Dendritic cell treated with granulocyte-macrophage colony-stimulating factor and Interleukin-4, amounts not matched to agents 40 ng/mL and 50 ng/mL, for 4 days (primary cell): Measurements from ENCODE around the gene ELP1.
"Not testable (repeated sequence)": the region's sequence is repeated elsewhere in the genome, so short reads cannot be mapped to it uniquely, and the experiment has no call there.

Source experiments
- H3K27ac Mint-ChIP-seq: one replicate; pipeline ENCODE4 v1.8.0; 2022; ENCODE audit warnings: mild to moderate bottlenecking, mixed read lengths
- H3K27me3 Mint-ChIP-seq: one replicate; pipeline ENCODE4 v1.8.0; 2022; ENCODE audit warnings: mild to moderate bottlenecking, mixed read lengths
- H3K36me3 Mint-ChIP-seq: one replicate; pipeline ENCODE4 v1.8.0; 2022; ENCODE audit warnings: low read depth, mixed read lengths
- H3K4me1 Mint-ChIP-seq: one replicate; pipeline ENCODE4 v1.8.0; 2022; ENCODE audit warnings: low read depth, mixed read lengths
- H3K4me3 Mint-ChIP-seq: one replicate; pipeline ENCODE4 v1.8.0; 2022; ENCODE audit warnings: mild to moderate bottlenecking, moderate library complexity, mixed read lengths
- H3K9me3 Mint-ChIP-seq: one replicate; pipeline ENCODE4 v1.8.0; 2022; ENCODE audit warnings: mixed read lengths
- intact Hi-C: fragments of 100-400 bp; cut with micrococcal nuclease; formaldehyde crosslinking; loops from one replicate; pipeline ENCODE4 v1.15.0; 2022

Gene ELP1

DNA sequence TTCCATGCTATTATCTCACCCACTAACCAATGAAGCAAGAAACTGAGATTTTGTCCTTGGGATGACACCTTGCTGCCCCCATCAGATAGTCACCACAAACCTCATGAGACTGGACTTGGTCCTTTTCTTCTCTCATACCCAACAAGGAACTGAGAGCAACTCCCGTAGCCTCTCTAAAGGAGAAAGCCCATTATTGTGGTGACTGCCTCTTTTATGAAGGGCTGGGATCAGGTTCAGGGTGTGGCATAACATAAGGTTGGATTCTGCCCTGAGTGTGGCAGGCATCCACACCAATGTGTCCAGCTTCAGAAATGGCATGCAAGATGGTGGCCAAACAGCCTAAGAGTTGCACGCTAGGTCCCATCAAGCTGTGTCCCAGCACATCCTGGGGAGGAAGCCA lies 73.2 kb downstream of the ELP1 start:
- Mint-ChIP-seq H3K36me3 (no peaks in the 10 kb centered on the region), H3K27ac (no peak overlapping the region), H3K4me1 (peaks cover 15% of the 10 kb centered on the region), H3K9me3 (no peaks in the 10 kb centered on the region), H3K4me3 (no peak overlapping the region), H3K27me3 (no peaks in the 10 kb centered on the region)
- intact Hi-C loops: no loop called here

DNA sequence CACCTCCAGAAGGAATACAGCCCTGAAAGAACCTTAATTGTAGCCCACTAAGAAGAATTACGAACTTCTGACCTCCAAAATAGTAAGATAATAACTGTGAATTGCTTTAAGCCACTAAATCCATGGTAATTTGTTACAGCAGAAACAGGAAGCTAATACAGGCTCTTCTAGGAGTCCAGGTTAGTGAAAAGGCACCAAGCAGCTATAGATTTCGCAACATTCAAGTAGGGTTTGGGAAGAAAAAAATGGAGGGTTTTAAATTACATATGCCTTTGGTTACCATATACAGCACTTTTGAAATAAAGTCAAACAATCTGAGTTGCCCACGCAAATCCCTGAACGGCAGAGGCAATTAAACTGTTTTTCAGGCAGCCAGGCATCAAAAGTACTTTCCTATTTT lies 73.6 kb downstream of the ELP1 start:
- H3K27ac Mint-ChIP-seq: no peak overlapping the region
- H3K27me3 Mint-ChIP-seq: no peaks in the 10 kb centered on the region
- no peaks in the 10 kb centered on the region for H3K36me3 Mint-ChIP-seq
- no peaks in the 10 kb centered on the region for H3K9me3 Mint-ChIP-seq
- intact Hi-C loops: no loop called here
- H3K4me3 Mint-ChIP-seq: no peak overlapping the region
- peaks cover 15% of the 10 kb centered on the region for H3K4me1 Mint-ChIP-seq

GRCh38 chr9:108859459-108860114 lies 74.3 kb downstream of the ELP1 start:
- intact Hi-C loops: no loop called here
- Mint-ChIP-seq H3K36me3 (no peaks in the 10 kb centered on the region), H3K4me3 (no peak overlapping the region), H3K9me3 (no peaks in the 10 kb centered on the region), H3K27ac (no peak overlapping the region), H3K27me3 (no peaks in the 10 kb centered on the region), H3K4me1 (peaks cover 15% of the 10 kb centered on the region)

- H3K36me3 Mint-ChIP-seq: no peaks in the 10 kb centered on the region
- no peaks in the 10 kb centered on the region for H3K9me3 Mint-ChIP-seq
- H3K4me1 Mint-ChIP-seq: peaks cover 15% of the 10 kb centered on the region
- H3K27ac Mint-ChIP-seq: no peak overlapping the region
- intact Hi-C loops: no loop called here
- no peak overlapping the region for H3K4me3 Mint-ChIP-seq
- H3K27me3 Mint-ChIP-seq: no peaks in the 10 kb centered on the region
These were observed 76.4 kb downstream of the ELP1 start for GRCh38 chr9:108857572-108857971.

DNA sequence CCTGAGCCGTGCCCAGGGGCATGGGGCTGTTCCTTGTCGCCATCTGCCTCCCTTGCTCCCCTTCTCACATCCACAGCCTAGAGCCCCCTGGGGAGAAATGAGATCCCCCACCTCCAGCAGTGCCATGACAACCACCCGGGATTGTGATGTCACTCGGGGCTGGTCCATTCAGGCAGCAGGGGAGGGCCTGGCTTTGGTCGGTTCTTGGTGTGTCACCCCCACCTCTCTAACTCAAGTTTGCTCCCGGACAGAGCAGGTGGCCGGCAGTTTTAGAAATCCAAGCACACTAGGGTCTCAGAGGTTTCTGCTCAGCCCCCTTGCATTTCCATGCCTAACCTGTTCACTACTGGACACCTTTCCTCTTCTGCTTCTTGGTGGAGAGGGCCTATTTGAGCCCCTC lies 78.0 kb downstream of the ELP1 start, which contains the start of gene ACTL7B:
Gene ACTL7B (minus strand): TSS at position 99 of the 400 bp plus-strand sequence. CDS start 56 bp downstream, at position 43.
- Mint-ChIP-seq H3K9me3 (no peaks in the 10 kb centered on the region), H3K4me1 (peaks cover 14% of the 10 kb centered on the region), H3K27me3 (no peaks in the 10 kb centered on the region), H3K36me3 (no peaks in the 10 kb centered on the region), H3K4me3 (no peak within 1 kb of the TSS), H3K27ac (no peak within 1 kb of the TSS)
- intact Hi-C loops: no loop called here

GRCh38 chr9:108855529-108855886 lies 78.4 kb downstream of the ELP1 start:
- H3K4me3 Mint-ChIP-seq: no peak overlapping the region
- intact Hi-C loops: no loop called here
- H3K4me1 Mint-ChIP-seq: peaks cover 10% of the 10 kb centered on the region
- H3K27ac Mint-ChIP-seq: no peak overlapping the region
- H3K27me3 Mint-ChIP-seq: no peaks in the 10 kb centered on the region
- no peaks in the 10 kb centered on the region for H3K36me3 Mint-ChIP-seq
- no peaks in the 10 kb centered on the region for H3K9me3 Mint-ChIP-seq

- H3K27ac Mint-ChIP-seq: no peak overlapping the region
- no peaks in the 10 kb centered on the region for H3K9me3 Mint-ChIP-seq
- no peaks in the 10 kb centered on the region for H3K27me3 Mint-ChIP-seq
- H3K4me1 Mint-ChIP-seq: peaks cover 10% of the 10 kb centered on the region
- intact Hi-C loops: no loop called here
- H3K36me3 Mint-ChIP-seq: no peaks in the 10 kb centered on the region
- H3K4me3 Mint-ChIP-seq: no peak overlapping the region
These were observed 79.0 kb downstream of the ELP1 start for GRCh38 chr9:108854641-108855528.

GRCh38 chr9:108854094-108854493 lies 79.8 kb downstream of the ELP1 start:
- Mint-ChIP-seq H3K4me3 (no peak overlapping the region), H3K27ac (no peak overlapping the region), H3K9me3 (no peaks in the 10 kb centered on the region), H3K4me1 (peaks cover 17% of the 10 kb centered on the region), H3K36me3 (no peaks in the 10 kb centered on the region), H3K27me3 (no peaks in the 10 kb centered on the region)
- intact Hi-C loops: no loop called here

DNA sequence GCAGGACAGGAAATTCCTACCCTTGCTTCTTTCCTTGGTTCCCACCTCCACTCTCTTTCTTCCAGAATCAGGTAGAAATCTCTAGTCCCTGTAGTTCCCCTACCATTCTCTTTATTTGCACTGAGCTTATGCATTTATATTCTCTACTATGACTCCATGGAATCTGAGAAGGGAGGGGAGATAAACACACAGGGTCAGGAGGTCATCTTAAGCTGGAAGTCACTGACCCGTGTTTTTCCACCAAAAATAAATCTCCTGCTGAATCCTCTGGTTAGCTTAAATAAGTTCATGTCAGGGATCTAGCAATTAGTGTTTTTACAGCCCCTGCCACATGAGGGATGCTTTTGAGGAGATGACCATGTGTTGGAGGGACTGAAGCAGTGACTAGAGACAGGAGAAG lies 81.8 kb downstream of the ELP1 start:
- H3K27ac Mint-ChIP-seq: no peak overlapping the region
- no peak overlapping the region for H3K4me3 Mint-ChIP-seq
- H3K27me3 Mint-ChIP-seq: no peaks in the 10 kb centered on the region
- intact Hi-C loops: no loop called here
- no peaks in the 10 kb centered on the region for H3K9me3 Mint-ChIP-seq
- no peaks in the 10 kb centered on the region for H3K36me3 Mint-ChIP-seq
- peaks cover 16% of the 10 kb centered on the region for H3K4me1 Mint-ChIP-seq

GRCh38 chr9:108851138-108851537 lies 82.8 kb downstream of the ELP1 start:
- H3K4me3 Mint-ChIP-seq: no peak overlapping the region
- intact Hi-C loops: no loop called here

DNA sequence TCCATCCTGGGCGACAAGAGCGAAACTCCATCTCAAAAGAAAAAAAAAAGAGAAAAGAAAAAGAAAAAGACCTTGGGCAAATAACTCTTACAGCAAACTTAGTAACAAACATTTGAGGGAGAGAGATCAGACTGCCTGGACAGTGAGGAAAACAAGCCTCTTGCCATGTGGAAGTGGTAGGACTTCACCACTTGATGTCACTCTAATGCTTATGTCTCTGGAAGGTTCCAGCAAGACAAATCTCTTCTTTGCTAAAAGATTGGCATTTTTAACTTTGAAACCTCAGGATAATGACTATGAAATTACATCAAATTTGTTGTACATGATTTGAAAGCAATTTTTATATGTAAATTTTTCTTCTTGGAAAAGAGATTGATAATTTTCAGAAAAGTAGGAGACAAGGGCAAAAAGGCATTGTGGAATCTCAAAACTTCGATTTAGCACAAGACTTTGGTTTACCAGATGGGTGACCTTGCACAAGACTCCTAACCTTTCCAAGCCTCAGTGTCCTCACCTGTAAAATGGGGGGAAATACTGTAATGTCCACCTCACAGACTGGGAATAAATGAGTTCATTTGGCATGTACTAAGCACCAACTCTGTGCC lies 83.5 kb downstream of the ELP1 start:
- Mint-ChIP-seq H3K9me3 (no peaks in the 10 kb centered on the region), H3K4me1 (peaks cover 23% of the 10 kb centered on the region), H3K27ac (no peak overlapping the region), H3K4me3 (no peak overlapping the region), H3K36me3 (no peaks in the 10 kb centered on the region), H3K27me3 (no peaks in the 10 kb centered on the region)
- intact Hi-C loops: no loop called here

More at GRCh38 chr9:108851138-108851537, 82.8 kb downstream of the ELP1 start:
- Mint-ChIP-seq H3K9me3 (no peaks in the 10 kb centered on the region), H3K27ac (no peak overlapping the region), H3K27me3 (no peaks in the 10 kb centered on the region), H3K4me1 (peaks cover 20% of the 10 kb centered on the region), H3K36me3 (no peaks in the 10 kb centered on the region)

DNA sequence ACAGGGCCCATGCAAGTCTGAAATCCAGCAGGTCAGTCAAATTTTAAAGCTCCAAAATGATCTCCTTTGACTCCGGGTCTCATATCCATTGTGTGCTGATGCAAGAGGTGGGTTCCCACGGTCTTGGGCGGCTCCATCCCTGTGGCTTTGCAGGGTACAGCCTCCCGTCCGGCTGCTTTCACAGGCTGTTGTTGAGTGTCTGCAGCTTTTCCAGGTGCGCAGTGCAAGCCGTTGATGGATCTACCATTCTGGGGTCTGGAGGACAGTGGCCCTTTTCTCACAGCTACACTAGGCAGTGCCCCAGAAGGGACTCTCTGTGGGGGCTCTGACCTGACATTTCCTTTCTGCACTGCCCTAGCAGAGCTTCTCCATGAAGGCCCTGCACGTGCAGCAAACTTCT lies 85.6 kb downstream of the ELP1 start:
- H3K36me3 Mint-ChIP-seq, H3K27me3 Mint-ChIP-seq, H3K27ac Mint-ChIP-seq, H3K9me3 Mint-ChIP-seq, intact Hi-C loops, H3K4me3 Mint-ChIP-seq: not testable (repeated sequence)
- H3K4me1 Mint-ChIP-seq: peaks cover 23% of the 10 kb centered on the region

- Mint-ChIP-seq H3K27me3 (no peaks in the 10 kb centered on the region), H3K27ac (no peak overlapping the region), H3K4me3 (no peak overlapping the region), H3K36me3 (no peaks in the 10 kb centered on the region), H3K9me3 (no peaks in the 10 kb centered on the region), H3K4me1 (peaks cover 35% of the 10 kb centered on the region)
- intact Hi-C loops: no loop called here
These were observed 88.0 kb downstream of the ELP1 start for GRCh38 chr9:108845947-108846346.

DNA sequence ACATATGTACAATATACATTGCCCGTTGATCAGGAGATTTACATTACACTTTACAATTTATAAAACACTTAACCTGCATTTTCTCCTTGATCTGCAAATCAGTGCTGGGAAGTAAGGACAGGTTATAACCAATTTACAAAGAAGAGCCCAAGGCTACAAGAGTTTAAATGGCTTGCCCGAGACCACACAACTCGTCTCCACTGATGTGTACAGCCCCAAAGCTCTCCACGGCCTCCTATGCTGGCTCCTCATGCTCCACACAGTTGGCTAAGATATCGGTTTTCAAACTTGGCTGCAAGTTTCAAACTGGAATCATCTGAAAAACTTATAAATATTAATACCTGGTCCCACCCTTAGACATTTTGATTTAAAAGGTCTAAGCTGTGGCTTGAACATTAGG lies 88.4 kb downstream of the ELP1 start:
- intact Hi-C loops: no loop called here
- H3K4me1 Mint-ChIP-seq: peaks cover 35% of the 10 kb centered on the region
- no peak overlapping the region for H3K4me3 Mint-ChIP-seq
- H3K36me3 Mint-ChIP-seq: no peaks in the 10 kb centered on the region
- H3K27me3 Mint-ChIP-seq: no peaks in the 10 kb centered on the region
- H3K9me3 Mint-ChIP-seq: no peaks in the 10 kb centered on the region
- no peak overlapping the region for H3K27ac Mint-ChIP-seq
